BJ (cell line): Measurements from ENCODE around the gene PRM1. TPM values are rescaled to one million over a fixed set of nuclear protein-coding genes. Genes with fewer than 3 reads are reported as not detected.

Experiments used
- CTCF ChIA-PET: fragments of 350-600 bp; formaldehyde crosslinking; extraction: SDS; loops from one replicate; lab custom pipeline; 2021; ENCODE audit warnings: antibody characterized with exemption, inconsistent platforms; lab: Yijun Ruan, JAX
- POLR2A ChIA-PET: fragments of 300-600 bp; sonication (Branson Sonifier 250); formaldehyde crosslinking; extraction: SDS; loops from one replicate; lab custom pipeline; 2021; ENCODE audit warnings: antibody characterized with exemption; lab: Charles Lee
- DNase-seq: peaks from one replicate; pipeline ENCODE4 v3.0.0-alpha.2; 2011; ENCODE audit warnings: low read depth
- H3K27me3 ChIP-seq: 2 replicates; pipeline ENCODE4 v1.6.0; 2011; ENCODE audit warnings: low read length; ENCODE audit not compliant: control insufficient read depth, insufficient read depth
- H3K36me3 ChIP-seq: 2 replicates; pipeline ENCODE4 v1.5.1; 2011; ENCODE audit warnings: low read length; ENCODE audit not compliant: control insufficient read depth, insufficient read depth
- H3K4me3 ChIP-seq: 2 replicates; pipeline ENCODE4 v1.5.1; 2011; ENCODE audit warnings: low read depth, mild to moderate bottlenecking, control low read depth, low read length
- polyA plus RNA-seq: library from polyadenylated mRNA; depleted of rRNA; stranded (reverse); fragments of >200 nt; gene quantifications from 2 replicates; pipeline ENCODE4 v1.2.3, GENCODE V29; 2011; rRNA removed
- small RNA-seq: library from RNA; depleted of rRNA; stranded (forward); fragments of <200 nt; gene quantifications from one replicate; pipeline ENCODE3, GENCODE V24; 2012; ENCODE audit warnings: low replicate concordance, low read depth; ENCODE audit not compliant: insufficient read length
- TF ChIP-seq, protein P1 (sequence below): IDR thresholded peaks from 2 replicates; pipeline ENCODE4 v1.5.1; 2011; ENCODE audit warnings: low read depth, mild to moderate bottlenecking, control low read depth, inconsistent platforms, low read length, moderate library complexity; ENCODE audit not compliant: insufficient read depth

The PRM1 gene
- polyA plus RNA-seq, 1 experiment, result not detected

DNA sequence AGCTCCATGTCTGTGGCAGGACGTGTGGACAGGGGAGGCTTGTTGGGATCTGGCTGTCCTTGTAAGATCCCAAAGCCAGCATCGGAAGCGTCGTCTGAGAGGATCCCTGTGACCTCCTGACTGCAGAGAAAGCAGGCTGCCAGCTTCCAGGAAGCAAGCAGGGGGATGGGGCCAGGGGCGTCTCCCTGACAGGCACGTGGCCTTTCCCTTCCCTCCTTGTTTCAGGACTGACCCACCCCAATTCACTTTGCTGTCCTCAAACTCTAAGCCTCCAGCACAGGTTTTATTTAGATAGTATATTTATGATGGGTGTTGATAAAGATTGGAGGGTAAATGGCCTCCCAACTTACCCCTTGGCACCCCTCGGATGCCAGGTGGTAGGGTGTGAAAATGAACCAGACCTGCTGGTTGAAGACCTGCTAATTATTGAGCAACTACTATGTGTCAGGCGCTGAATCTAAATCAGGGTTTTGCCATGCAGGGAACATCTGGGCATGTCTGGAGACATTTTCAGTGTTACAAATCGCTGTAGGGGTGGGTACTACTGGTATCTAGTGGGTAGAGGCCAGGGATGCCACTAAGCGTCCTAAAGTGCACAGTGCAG, 49.7 kb downstream of the PRM1 start:
- no peaks in the 10 kb centered on the region for H3K36me3 ChIP-seq
- no peak for DNase-seq
- ChIA-PET POLR2A (no interaction called here), CTCF (interaction anchor here (0.7 kb wide), 1 partner anchor 26 kb away, joined by 3 read pairs; no protein-coding TSS in a partner anchor)
- no peak overlapping the region for H3K4me3 ChIP-seq
- H3K27me3 ChIP-seq, result no peaks in the 10 kb centered on the region; the same call in 1 of the 2 replicates
- TF ChIP-seq, protein P1, sequence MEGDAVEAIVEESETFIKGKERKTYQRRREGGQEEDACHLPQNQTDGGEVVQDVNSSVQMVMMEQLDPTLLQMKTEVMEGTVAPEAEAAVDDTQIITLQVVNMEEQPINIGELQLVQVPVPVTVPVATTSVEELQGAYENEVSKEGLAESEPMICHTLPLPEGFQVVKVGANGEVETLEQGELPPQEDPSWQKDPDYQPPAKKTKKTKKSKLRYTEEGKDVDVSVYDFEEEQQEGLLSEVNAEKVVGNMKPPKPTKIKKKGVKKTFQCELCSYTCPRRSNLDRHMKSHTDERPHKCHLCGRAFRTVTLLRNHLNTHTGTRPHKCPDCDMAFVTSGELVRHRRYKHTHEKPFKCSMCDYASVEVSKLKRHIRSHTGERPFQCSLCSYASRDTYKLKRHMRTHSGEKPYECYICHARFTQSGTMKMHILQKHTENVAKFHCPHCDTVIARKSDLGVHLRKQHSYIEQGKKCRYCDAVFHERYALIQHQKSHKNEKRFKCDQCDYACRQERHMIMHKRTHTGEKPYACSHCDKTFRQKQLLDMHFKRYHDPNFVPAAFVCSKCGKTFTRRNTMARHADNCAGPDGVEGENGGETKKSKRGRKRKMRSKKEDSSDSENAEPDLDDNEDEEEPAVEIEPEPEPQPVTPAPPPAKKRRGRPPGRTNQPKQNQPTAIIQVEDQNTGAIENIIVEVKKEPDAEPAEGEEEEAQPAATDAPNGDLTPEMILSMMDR, result no peak

Small RNA genes lying within 50 kb of the gene (small RNA-seq; reads per million reads assigned to genes)
- gene MIR548H2 (not detected), gene RF00019 (not detected), gene RF00554 (not detected)

Other genes with a start within 250 kb of the PRM1 start
- 1.9 and 2.6 TPM in 2 replicates for gene SOCS1, start 25.1 kb downstream of the PRM1 start, polyA plus RNA-seq
- not detected in 2 replicates for gene TNP2, start 12.0 kb downstream of the PRM1 start, polyA plus RNA-seq
- not detected in 2 replicates for gene PRM3, start 7.7 kb downstream of the PRM1 start, polyA plus RNA-seq
- gene PRM2, start 4.8 kb downstream of the PRM1 start, polyA plus RNA-seq, result not detected in 2 replicates
- 1.7 and 3.2 TPM in 2 replicates for gene RMI2, start 64.1 kb upstream of the PRM1 start, polyA plus RNA-seq